ENCODE results near the gene GNB3.

GNB3 gene

DNA sequence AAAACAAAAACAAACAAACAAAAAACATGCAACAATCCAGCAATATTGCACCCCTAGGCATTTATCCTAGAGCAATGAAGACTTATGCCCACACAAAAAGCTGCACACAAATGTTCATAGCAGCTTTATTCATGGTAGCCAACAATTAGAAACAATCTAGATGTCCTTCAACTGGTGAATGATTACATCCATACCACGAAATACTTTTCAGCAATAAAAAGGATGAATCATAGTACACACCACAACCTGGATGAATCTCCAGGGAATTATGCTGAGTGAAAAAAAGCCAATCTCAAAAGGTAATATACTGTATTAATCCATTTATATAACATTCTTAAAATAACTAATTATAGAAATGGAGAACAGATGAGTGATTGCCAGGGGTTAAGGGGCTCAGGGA, 33.6 kb upstream of the GNB3 start:
- TF ChIP-seq, protein P1, sequence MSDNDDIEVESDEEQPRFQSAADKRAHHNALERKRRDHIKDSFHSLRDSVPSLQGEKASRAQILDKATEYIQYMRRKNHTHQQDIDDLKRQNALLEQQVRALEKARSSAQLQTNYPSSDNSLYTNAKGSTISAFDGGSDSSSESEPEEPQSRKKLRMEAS (IDR thresholded peaks at IDR 0.05; ENCODE audit: low read depth, low read length): no peak
- no peak for TF ChIP-seq MYC (IDR thresholded peaks at IDR 0.05; ENCODE audit: low read depth, low read length)
- TF ChIP-seq POLR2A (IDR thresholded peaks at IDR 0.05; ENCODE audit: extremely low read depth, insufficient read length): no peak
- TF ChIP-seq CTCF (IDR thresholded peaks at IDR 0.05; ENCODE audit: low read depth, low read length): no peak
- DNase-seq (ENCODE audit: low read depth): no peak
- H3K4me3 ChIP-seq (ENCODE audit: low read depth, low read length): no peak overlapping the region

DNA sequence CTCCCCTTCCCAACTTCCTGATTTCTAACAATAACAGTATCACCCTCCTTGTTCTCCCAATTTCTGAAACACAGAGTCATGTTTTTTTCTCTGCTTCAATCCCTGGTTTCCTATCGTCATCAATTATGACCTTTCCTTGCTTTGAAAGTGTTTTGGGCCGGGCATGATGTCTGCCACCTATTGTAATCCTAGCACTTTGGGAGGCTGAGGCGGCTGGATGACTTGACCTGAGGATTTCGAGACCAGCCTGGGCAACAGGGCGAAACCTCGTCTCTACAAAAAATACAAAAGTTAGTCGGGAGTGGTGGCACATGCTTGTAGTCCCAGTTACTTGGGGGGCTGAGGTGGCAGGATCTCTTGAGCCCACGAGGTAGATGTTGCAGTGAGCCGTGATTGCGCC, 31.7 kb upstream of the GNB3 start:
- DNase-seq (ENCODE audit: low read depth): no peak
- TF ChIP-seq, protein P1 (IDR thresholded peaks at IDR 0.05; ENCODE audit: low read depth, low read length): no peak
- no peak for TF ChIP-seq MYC (IDR thresholded peaks at IDR 0.05; ENCODE audit: low read depth, low read length)
- TF ChIP-seq POLR2A (IDR thresholded peaks at IDR 0.05; ENCODE audit: extremely low read depth, insufficient read length): no peak
- TF ChIP-seq CTCF (IDR thresholded peaks at IDR 0.05; ENCODE audit: low read depth, low read length): no peak

DNA sequence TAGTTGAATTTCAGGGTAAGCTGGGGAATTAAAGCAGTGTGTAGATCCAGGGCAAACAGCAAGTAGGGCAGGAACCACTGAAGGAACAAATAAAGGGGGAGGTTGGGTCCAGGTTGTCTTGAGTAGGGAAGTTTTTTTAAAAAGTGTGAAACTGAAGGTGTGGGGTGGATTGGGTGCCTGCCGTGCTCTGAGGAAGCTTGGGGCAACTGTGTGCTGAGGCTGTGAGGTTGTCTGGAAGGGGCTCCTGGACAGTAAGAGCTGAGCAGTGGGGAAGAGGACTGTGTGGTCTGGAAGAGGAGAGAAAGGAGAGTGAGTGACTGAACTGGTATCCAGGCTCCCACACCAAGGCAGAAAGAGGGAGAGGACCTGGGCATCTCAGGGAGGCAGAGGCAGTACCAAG, 30.0 kb upstream of the GNB3 start:
- TF ChIP-seq, protein P1 (IDR thresholded peaks at IDR 0.05; ENCODE audit: low read depth, low read length): no peak
- TF ChIP-seq POLR2A (IDR thresholded peaks at IDR 0.05; ENCODE audit: extremely low read depth, insufficient read length) (no peak), MYC (IDR thresholded peaks at IDR 0.05; ENCODE audit: low read depth, low read length) (no peak), CTCF (IDR thresholded peaks at IDR 0.05; ENCODE audit: low read depth, low read length) (no peak)
- H3K4me3 ChIP-seq (ENCODE audit: low read depth, low read length): no peak overlapping the region
- no peak for DNase-seq (ENCODE audit: low read depth)

More for the DNA sequence above, 31.7 kb upstream of the GNB3 start:
- no peak overlapping the region for H3K4me3 ChIP-seq (ENCODE audit: low read depth, low read length)

DNA sequence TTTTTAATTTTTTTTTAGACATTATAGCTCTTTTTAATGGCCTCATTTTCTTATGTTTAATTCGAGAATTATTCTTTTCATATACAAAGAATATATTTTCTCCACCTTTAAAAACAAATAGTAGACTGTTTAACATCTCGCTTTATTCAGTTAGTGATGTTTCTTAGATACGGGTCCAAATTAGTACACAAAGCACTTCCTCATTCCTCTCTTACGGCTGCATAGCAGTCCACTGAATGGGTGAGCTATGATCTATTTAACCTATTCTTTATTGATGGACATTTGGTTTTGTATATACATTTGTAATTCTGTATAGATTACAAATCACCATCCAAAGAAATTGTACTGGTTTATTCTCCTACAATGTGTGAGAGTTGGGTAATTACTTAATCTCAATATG, 27.4 kb upstream of the GNB3 start:
- DNase-seq (ENCODE audit: low read depth): no peak
- no peak overlapping the region for H3K4me3 ChIP-seq (ENCODE audit: low read depth, low read length)
- TF ChIP-seq POLR2A (IDR thresholded peaks at IDR 0.05; ENCODE audit: extremely low read depth, insufficient read length): no peak
- TF ChIP-seq, protein P1 (IDR thresholded peaks at IDR 0.05; ENCODE audit: low read depth, low read length): no peak
- no peak for TF ChIP-seq MYC (IDR thresholded peaks at IDR 0.05; ENCODE audit: low read depth, low read length)
- no peak for TF ChIP-seq CTCF (IDR thresholded peaks at IDR 0.05; ENCODE audit: low read depth, low read length)

DNA sequence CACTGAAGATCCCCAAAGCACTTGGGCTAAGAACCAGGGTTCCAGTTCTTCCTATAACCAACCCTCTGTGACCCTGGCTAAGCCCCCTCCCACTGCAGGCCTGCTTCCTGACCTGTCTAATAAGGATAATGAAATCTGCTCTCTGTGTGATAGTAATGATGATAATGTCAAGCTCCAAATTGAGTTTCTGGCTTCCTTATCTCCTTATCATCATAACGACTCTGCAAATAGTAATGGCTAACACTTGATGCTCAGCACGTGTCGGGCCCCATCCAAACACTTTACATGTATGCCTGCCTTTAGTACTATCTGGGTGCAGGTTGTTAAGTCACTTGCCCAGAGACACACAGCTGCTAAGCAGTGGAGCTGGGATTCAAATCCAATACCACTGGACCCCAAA, 24.1 kb upstream of the GNB3 start:
- TF ChIP-seq, protein P1 (IDR thresholded peaks at IDR 0.05; ENCODE audit: low read depth, low read length): no peak
- no peak for TF ChIP-seq CTCF (IDR thresholded peaks at IDR 0.05; ENCODE audit: low read depth, low read length)
- TF ChIP-seq POLR2A (IDR thresholded peaks at IDR 0.05; ENCODE audit: extremely low read depth, insufficient read length): no peak
- TF ChIP-seq MYC (IDR thresholded peaks at IDR 0.05; ENCODE audit: low read depth, low read length): no peak

GRCh38 chr12:6817098-6817497, 23.6 kb upstream of the GNB3 start:
- no peak for TF ChIP-seq CTCF (IDR thresholded peaks at IDR 0.05; ENCODE audit: low read depth, low read length)
- TF ChIP-seq, protein P1 (IDR thresholded peaks at IDR 0.05; ENCODE audit: low read depth, low read length): no peak
- no peak for TF ChIP-seq MYC (IDR thresholded peaks at IDR 0.05; ENCODE audit: low read depth, low read length)
- no peak for TF ChIP-seq POLR2A (IDR thresholded peaks at IDR 0.05; ENCODE audit: extremely low read depth, insufficient read length)
- DNase-seq (ENCODE audit: low read depth): no peak
- H3K4me3 ChIP-seq (ENCODE audit: low read depth, low read length): no peak overlapping the region

More for the DNA sequence above, 24.1 kb upstream of the GNB3 start:
- no peak for DNase-seq (ENCODE audit: low read depth)
- H3K4me3 ChIP-seq (ENCODE audit: low read depth, low read length): no peak overlapping the region
